Loucy (cell line): Measurements from ENCODE around the gene DDX18.

Experiments used
- EZH2phosphoT487 ChIP-seq: fragments of 200-600 bp; IDR thresholded peaks from 2 replicates; pipeline ENCODE4 v1.6.1; 2018; ENCODE audit warnings: antibody characterized with exemption, mild to moderate bottlenecking, moderate library complexity, borderline replicate concordance
- TF ChIP-seq, protein P1 (sequence below): fragments of 200-600 bp; sonication (generic); conservative IDR thresholded peaks from 2 replicates; pipeline ENCODE4 v1.5.1; 2014; ENCODE audit warnings: mild to moderate bottlenecking, antibody characterized with exemption, low read length

DNA sequence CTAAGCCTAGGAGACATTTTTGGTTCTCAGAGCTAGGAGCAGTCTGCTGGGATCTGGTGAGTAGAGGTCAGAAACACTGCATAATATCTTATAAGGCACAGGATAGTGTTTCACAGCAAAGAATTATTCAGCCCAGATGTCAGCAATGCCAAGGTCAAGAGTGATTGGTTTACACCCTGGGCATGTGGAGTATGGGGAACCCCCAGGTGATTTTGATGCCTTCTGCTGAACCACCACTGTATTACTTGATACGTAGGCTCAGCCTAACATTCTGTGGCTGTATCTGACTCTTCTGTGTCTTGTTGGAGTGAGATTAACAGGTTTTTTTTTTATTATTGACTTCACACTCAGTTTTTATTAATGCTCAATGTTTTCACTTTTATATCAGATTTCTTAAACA, 6.0 kb downstream of the DDX18 start:
- TF ChIP-seq, protein P1, sequence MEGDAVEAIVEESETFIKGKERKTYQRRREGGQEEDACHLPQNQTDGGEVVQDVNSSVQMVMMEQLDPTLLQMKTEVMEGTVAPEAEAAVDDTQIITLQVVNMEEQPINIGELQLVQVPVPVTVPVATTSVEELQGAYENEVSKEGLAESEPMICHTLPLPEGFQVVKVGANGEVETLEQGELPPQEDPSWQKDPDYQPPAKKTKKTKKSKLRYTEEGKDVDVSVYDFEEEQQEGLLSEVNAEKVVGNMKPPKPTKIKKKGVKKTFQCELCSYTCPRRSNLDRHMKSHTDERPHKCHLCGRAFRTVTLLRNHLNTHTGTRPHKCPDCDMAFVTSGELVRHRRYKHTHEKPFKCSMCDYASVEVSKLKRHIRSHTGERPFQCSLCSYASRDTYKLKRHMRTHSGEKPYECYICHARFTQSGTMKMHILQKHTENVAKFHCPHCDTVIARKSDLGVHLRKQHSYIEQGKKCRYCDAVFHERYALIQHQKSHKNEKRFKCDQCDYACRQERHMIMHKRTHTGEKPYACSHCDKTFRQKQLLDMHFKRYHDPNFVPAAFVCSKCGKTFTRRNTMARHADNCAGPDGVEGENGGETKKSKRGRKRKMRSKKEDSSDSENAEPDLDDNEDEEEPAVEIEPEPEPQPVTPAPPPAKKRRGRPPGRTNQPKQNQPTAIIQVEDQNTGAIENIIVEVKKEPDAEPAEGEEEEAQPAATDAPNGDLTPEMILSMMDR: no peak
- no peak for TF ChIP-seq EZH2phosphoT487
